DMS153 treated with DMSO at 0.1 percent for 48 hours (cell line): ENCODE measurements around the gene FRG2C.
"Not testable (repeated sequence)": the region's sequence is repeated elsewhere in the genome, so short reads cannot be mapped to it uniquely, and the experiment has no call there.

Experiments used
- DNase-seq: peaks from one replicate; lab custom pipeline; 2025; ENCODE audit not compliant: unreplicated experiment; lab: John Stamatoyannopoulos, UW

FRG2C gene

GRCh38 chr3:75669348-75670297 is 5.5 kb downstream of the FRG2C start:
- not testable (repeated sequence) for DNase-seq

- DNase-seq, result not testable (repeated sequence)
These were observed 6.5 kb downstream of the FRG2C start for GRCh38 chr3:75670298-75671286.

- DNase-seq, result not testable (repeated sequence)
These were observed 7.4 kb downstream of the FRG2C start for GRCh38 chr3:75671287-75672139.

GRCh38 chr3:75672140-75672775 is 8.1 kb downstream of the FRG2C start:
- DNase-seq, result not testable (repeated sequence)

GRCh38 chr3:75683965-75684364 is 19.8 kb downstream of the FRG2C start:
- not testable (repeated sequence) for DNase-seq

- DNase-seq, result no peak
These were observed 23.2 kb downstream of the FRG2C start for GRCh38 chr3:75687323-75687722.

- no peak for DNase-seq
These were observed 27.9 kb downstream of the FRG2C start for GRCh38 chr3:75692061-75692460.
